MM.1S (cell line): ENCODE data around the gene RAP2B.

Experiments used
- EZH2 ChIP-seq: fragments of 300-600 bp; sonication (generic); optimal IDR thresholded peaks from 2 replicates; pipeline ENCODE3; 2017; ENCODE audit warnings: low read depth, mild to moderate bottlenecking, antibody characterized with exemption, low read length, mixed read lengths
- EZH2phosphoT487 ChIP-seq: fragments of 300-600 bp; sonication (generic); IDR thresholded peaks from 2 replicates; pipeline ENCODE4 v1.6.1; 2018; ENCODE audit warnings: antibody characterized with exemption, low read length
- TF ChIP-seq, protein P1 (sequence below): fragments of 300-600 bp; sonication (generic); IDR thresholded peaks from 2 replicates; pipeline ENCODE4 v1.5.1; 2016; ENCODE audit warnings: antibody characterized with exemption, low read length, mixed read lengths

DNA sequence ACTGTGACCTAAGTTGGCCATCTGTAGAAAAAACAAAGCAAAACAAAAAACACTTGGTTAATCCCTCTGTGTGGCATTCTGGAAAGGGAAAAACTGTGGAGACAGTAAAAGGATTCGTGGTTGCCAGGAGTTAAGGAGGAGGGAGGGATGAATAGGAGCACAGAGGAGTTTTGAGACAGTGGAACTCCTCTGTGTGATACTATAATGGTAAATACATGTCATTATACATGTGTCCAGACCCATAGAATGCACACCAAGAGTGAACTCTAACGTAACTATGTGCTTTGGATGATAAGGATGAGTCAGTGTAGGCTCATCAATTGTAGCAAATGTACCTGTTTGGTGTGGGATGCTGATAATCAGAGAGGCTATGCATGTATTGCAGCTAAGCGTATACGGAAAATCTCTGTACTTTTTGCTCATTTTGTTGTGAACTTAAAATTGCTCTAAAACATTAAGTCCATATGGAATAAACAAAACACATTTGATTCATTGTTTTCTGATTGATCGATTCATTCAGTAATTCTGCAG is 33.4 kb downstream of the RAP2B start:
- TF ChIP-seq, protein P1, sequence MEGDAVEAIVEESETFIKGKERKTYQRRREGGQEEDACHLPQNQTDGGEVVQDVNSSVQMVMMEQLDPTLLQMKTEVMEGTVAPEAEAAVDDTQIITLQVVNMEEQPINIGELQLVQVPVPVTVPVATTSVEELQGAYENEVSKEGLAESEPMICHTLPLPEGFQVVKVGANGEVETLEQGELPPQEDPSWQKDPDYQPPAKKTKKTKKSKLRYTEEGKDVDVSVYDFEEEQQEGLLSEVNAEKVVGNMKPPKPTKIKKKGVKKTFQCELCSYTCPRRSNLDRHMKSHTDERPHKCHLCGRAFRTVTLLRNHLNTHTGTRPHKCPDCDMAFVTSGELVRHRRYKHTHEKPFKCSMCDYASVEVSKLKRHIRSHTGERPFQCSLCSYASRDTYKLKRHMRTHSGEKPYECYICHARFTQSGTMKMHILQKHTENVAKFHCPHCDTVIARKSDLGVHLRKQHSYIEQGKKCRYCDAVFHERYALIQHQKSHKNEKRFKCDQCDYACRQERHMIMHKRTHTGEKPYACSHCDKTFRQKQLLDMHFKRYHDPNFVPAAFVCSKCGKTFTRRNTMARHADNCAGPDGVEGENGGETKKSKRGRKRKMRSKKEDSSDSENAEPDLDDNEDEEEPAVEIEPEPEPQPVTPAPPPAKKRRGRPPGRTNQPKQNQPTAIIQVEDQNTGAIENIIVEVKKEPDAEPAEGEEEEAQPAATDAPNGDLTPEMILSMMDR = no peak
- TF ChIP-seq EZH2 (no peak), EZH2phosphoT487 (no peak)
